IPS-18c (cell line): ENCODE data around the gene NAPA.
"Not testable (repeated sequence)": the region's sequence is repeated elsewhere in the genome, so short reads cannot be mapped to it uniquely, and the experiment has no call there.

Source experiments
- H3K4me3 ChIP-seq: 2 replicates; pipeline ENCODE4 v1.7.0; 2013; ENCODE audit warnings: low read depth, mild to moderate bottlenecking, low read length, moderate library complexity; ENCODE audit not compliant: insufficient read depth
- H3K9me3 ChIP-seq: one replicate; pipeline ENCODE4 v1.6.1; 2013; ENCODE audit warnings: mild to moderate bottlenecking, low read length, moderate library complexity; ENCODE audit not compliant: control insufficient read depth, insufficient read depth

Gene NAPA

GRCh38 chr19:47493378-47494210 lies 21.3 kb downstream of the NAPA start:
- Histone ChIP-seq H3K4me3 (no peak overlapping the region), H3K9me3 (no peaks in the 10 kb centered on the region)

DNA sequence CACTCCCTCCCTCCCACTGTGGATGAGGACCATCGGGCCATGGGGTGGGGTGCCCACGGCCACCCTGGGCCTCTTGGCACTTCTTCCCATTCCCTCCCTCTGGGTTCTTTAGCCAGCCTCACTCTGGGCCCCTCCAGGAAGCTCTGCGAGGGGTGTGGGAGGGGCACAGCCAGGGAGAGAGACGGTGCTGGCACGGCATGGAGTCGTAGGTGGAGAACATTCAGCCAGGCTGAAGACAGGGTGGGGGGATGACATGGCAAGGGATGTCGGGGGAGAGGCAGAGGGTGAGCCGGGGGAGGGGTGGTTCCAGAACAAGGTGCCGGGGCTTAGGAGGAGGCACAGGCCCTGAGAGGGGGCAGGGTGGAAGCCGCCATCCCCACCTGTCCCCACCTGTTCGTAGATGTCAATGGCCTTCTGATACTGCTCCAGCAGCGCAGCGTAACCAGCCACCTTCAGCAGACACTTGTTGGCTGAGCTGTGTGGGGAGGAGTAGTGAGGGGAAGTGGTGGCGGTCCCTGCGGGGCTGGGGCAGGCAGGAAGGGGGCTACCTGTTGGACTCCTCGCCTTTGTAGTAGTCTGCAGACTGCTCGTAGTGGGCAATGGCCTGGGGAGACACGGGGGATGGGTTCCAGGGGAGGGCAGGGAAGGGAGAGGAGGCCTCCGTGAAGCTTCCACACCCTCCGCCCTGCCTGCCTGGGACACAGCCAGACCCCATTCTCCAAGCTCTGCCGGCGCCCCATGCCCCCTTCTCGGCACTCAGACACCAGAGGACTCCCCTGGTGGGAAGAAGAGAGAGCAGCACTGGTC lies 22.1 kb downstream of the NAPA start:
- H3K4me3 ChIP-seq: no peak overlapping the region
- H3K9me3 ChIP-seq: no peaks in the 10 kb centered on the region

- no peaks in the 10 kb centered on the region for H3K9me3 ChIP-seq
- no peak overlapping the region for H3K4me3 ChIP-seq
Measured at GRCh38 chr19:47492137-47492533, 22.7 kb downstream of the NAPA start.

GRCh38 chr19:47491358-47492136 lies 23.3 kb downstream of the NAPA start:
- no peak overlapping the region for H3K4me3 ChIP-seq
- H3K9me3 ChIP-seq: no peaks in the 10 kb centered on the region

- no peaks in the 10 kb centered on the region for H3K9me3 ChIP-seq
- H3K4me3 ChIP-seq: no peak overlapping the region
Measured at GRCh38 chr19:47490847-47491246, 24.0 kb downstream of the NAPA start.

GRCh38 chr19:47490031-47490430 lies 24.8 kb downstream of the NAPA start:
- H3K4me3 ChIP-seq: no peak overlapping the region
- no peaks in the 10 kb centered on the region for H3K9me3 ChIP-seq

GRCh38 chr19:47489072-47489914 lies 25.6 kb downstream of the NAPA start:
- no peaks in the 10 kb centered on the region for H3K9me3 ChIP-seq
- no peak overlapping the region for H3K4me3 ChIP-seq

DNA sequence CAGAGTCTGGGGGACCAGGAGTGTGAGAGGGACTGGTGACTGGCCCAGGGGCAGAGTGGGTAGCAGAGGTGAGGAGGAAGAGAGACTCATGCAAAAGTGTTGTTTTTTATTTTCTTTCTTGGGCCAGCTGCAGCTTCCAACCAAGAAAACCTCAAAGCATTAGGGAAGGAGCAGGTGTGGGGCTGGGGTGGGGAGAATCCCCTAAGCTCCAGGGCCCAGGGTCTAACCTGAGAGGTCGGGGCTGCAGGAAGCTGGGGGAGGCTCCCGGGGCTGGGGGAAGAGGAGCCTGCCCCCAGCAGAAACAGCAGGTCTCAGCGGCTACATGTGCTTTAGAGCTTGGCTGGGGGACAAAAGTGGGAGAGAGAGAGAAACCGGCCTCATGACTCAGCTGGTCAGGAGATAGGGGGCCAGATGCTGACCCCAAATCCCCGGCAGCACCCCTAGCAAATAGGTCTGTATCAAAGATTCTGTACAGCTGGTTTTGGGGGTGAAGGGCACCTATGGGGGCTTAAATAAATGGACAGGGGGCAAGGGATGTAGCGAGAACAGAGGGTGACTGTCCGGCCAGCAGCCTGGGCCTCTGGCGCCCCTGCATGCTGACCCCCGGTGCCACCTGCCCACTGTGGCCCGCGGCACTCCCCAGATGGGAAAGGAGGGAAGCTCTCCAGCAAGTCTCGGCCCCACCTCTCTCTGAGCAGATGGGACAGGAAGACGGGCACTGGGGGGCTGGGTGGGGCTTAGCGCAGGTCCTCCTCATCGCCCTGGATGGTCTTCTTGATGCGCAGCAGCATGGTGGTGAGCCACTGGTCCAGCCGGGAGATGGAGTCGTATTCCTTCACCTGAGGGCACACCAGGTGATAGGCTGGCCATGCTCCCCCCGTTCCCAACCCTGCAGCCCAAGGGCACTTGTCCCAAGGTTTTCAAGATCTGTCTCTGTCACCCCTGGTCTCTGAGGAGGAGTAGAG lies 27.0 kb downstream of the NAPA start:
- no peak overlapping the region for H3K4me3 ChIP-seq
- no peaks in the 10 kb centered on the region for H3K9me3 ChIP-seq

- no peak overlapping the region for H3K4me3 ChIP-seq
- H3K9me3 ChIP-seq: no peaks in the 10 kb centered on the region
Measured at GRCh38 chr19:47486900-47487299, 28.0 kb downstream of the NAPA start.

DNA sequence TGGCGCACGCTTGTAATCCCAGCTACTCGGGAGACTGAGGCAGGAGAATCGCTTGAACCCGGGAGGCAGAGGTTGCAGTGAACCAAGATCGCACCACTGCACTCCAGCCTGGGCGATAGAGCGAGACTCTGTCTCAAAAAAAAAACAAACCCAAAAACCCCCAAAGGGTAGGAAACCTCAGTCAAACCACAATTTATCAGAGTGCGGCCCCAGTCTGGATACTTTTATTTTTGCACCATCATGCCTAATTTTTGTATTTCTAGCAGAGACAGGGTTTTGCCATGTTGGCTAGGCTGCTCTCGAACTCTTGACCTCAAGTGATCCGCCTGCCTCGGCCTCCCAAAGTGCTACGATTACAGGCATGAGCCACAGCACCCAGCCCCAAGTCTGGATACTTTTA lies 28.6 kb downstream of the NAPA start:
- not testable (repeated sequence) for H3K4me3 ChIP-seq, H3K9me3 ChIP-seq

DNA sequence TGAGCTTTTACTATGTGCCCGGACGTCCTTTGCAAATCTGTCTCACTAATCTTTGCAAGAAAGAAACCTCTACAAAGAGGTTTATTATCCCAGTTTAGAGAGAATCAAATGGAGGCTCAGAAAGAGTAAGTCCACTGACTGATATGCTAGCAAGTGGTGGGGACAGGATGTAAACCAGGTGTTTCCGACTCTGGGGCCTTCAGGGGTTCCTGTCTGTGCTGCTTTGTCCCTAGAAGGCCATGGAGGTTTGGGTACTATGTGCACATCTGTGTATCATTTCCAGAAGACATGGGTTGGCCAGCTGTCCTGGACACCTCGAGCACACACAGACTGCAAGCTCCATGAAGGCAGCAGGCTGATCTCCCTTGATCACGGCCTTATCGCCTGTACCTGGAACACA lies 29.7 kb downstream of the NAPA start:
- no peaks in the 10 kb centered on the region for H3K9me3 ChIP-seq
- H3K4me3 ChIP-seq: no peak overlapping the region; the same call in 1 of the 2 replicates

DNA sequence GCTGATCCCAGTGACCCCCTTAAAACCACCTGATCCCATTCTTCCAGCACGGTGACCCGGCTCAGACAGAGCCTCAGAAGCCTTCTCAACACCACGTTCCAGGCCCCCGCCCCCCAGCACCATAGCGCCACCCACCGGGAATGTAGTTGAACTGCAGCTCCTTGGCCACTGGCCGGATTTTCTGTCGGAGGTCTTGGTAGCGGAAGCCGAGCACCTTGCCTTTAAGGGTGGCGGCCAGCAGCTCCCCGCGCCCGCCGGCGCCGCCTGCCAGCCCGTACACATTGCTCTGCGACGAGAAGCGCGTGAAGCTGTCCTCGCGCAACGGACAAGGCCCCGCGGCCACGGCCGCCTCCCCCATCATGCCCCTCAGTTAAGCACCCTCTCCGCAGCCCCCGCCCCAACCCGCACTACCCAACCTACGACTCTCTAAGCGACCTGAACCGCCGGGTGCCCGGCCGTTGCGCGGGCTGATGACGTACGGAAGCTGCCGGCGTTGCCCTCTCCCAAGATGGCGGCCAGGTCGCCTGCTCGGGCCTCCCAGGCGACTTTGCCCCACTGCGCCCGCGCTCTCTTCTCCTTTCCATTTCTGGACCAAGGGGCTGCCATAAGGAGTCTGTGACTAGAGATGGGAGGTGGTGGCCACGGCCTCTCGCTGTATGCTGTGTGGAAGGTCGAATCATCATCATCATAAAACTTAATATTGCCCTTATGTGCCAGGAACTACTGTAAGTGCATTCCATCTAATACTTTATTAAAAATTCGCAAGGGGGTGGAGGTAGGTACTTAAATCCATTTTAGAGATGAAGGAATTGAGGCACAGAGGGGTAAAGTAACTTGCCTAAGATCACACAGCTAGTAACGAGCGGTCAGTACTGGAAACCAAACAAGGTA lies 30.8 kb downstream of the NAPA start, which contains the start of gene KPTN:
TSS of gene KPTN (minus strand) at position 420 of the 891 bp plus-strand sequence. CDS start at position 361, 59 bp downstream.
- no peaks in the 10 kb centered on the region for H3K9me3 ChIP-seq
- peak within 1 kb of the TSS; percentile 61 for H3K4me3 ChIP-seq

DNA sequence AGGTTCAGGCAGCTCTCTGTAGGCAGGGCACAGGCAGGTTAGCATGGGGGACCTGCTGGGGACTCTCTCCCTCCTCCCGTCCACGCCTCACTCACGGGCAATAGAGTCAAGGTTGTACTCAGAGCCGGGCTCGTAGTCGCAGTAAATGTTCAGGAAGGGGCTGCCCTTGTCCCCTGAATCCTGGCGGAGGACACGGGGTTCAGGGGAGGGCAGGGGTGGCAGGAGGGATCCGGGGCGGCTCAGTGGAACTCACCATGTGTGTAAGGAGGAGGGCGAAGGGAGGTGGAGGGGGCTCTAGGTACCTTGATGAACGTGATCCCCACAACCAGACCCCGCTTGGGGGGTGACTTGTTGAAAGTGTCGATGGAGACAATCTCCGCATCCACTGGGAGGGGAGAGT lies 31.7 kb downstream of the NAPA start:
- no peaks in the 10 kb centered on the region for H3K9me3 ChIP-seq
- H3K4me3 ChIP-seq: peak overlapping the region; percentile 26; the same call in 1 of the 2 replicates

DNA sequence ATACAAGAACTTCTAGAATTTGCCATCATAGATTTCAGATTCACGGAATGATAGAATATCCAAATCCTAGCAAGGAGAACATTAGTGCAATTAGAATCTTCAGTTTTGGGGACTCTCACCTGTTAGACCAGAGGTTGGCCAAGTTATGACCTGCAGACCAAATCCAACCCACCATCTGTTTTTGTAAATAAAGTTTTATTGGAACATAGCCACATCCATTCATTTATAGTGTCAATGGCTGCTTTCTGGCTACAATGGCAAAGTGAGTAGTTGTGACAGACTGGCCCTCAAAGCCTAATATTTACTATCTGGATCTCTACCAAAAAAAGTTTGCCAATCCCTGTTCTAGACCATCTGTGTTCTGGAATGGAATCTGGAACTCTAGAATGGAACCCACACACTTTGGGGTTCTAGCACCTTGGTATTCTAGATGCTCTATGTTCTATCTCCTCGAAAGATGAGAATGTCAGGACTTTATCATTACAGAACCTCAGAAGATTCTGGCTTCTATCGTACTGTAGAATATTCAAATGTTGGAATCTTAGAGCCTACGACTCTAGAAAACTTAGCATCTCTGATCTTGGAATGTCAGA lies 33.3 kb downstream of the NAPA start:
- no peaks in the 10 kb centered on the region for H3K9me3 ChIP-seq

More for the DNA sequence above, 33.3 kb downstream of the NAPA start:
- no peak overlapping the region for H3K4me3 ChIP-seq
